PC-3 (cell line): ENCODE results near the gene CCDC74B.

Experiments used
- CTCF ChIP-seq: fragments of 300-600 bp; sonication (generic); conservative IDR thresholded peaks from 2 replicates; pipeline ENCODE4 v1.5.1; 2017; ENCODE audit warnings: antibody characterized with exemption, low read depth, mild to moderate bottlenecking, low read length
- EZH2 ChIP-seq: fragments of 300-600 bp; sonication (generic); IDR thresholded peaks from one replicate; pipeline ENCODE4 v1.6.1; 2017; ENCODE audit warnings: antibody characterized with exemption, mild to moderate bottlenecking, low read length; ENCODE audit not compliant: unreplicated experiment

DNA sequence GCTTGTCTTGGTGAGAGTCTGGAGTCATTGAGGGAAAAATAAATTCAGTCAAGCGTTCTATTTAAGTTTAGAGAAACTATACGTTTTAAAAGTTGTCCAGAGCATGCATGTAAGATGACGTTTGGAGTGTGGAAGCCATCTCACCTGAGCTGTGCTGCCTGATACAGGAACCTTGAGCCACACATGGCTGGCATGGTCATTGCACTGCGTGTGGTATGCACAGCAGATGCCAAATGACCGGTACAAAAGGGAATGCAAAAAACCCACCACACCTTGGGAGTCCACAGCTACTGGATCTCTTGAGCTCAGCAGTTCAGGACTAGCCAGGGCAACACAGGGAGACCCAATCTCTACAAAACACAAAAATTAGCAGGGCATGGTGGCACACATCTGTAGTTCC, 41.5 kb upstream of the CCDC74B start:
- no peak for TF ChIP-seq CTCF
- TF ChIP-seq EZH2: no peak
